NCI-H1417 (cell line): ENCODE data around the gene CRYGN.

Source experiments
- DNase-seq, 3 experiments: peaks; one replicate each; lab custom pipeline; 2025; lab: John Stamatoyannopoulos, UW

The CRYGN gene

GRCh38 chr7:151459726-151460473, 20.0 kb upstream of the CRYGN start:
- no peak for DNase-seq

GRCh38 chr7:151457534-151457933, 17.6 kb upstream of the CRYGN start:
- DNase-seq: no peak

- no peak for DNase-seq
Observed at GRCh38 chr7:151456782-151457181, 16.8 kb upstream of the CRYGN start.

- DNase-seq: no peak
Observed at GRCh38 chr7:151456276-151456675, 16.3 kb upstream of the CRYGN start.

GRCh38 chr7:151455690-151456089, 15.7 kb upstream of the CRYGN start:
- DNase-seq: no peak

- DNase-seq: peak in 2 of 3 experiments; percentile 29 to 52
Observed at GRCh38 chr7:151454932-151455530, 15.1 kb upstream of the CRYGN start.

- no peak for DNase-seq
Observed at GRCh38 chr7:151454305-151454704, 14.4 kb upstream of the CRYGN start.

GRCh38 chr7:151453326-151453791, 13.4 kb upstream of the CRYGN start:
- no peak for DNase-seq

GRCh38 chr7:151452680-151453325, 12.9 kb upstream of the CRYGN start:
- DNase-seq: no peak

GRCh38 chr7:151451626-151452571, 12.0 kb upstream of the CRYGN start:
- no peak for DNase-seq

GRCh38 chr7:151451156-151451555, 11.2 kb upstream of the CRYGN start:
- DNase-seq: no peak

GRCh38 chr7:151449990-151450389, 10.0 kb upstream of the CRYGN start:
- DNase-seq: no peak

- DNase-seq: peak; percentile 41 to 62 (median 43)
Observed at GRCh38 chr7:151448261-151449252, 8.6 kb upstream of the CRYGN start.

GRCh38 chr7:151447901-151448260, 7.9 kb upstream of the CRYGN start:
- no peak for DNase-seq

- DNase-seq: no peak
Observed at GRCh38 chr7:151447312-151447711, 7.4 kb upstream of the CRYGN start.

GRCh38 chr7:151446412-151446811, 6.5 kb upstream of the CRYGN start:
- DNase-seq: no peak

- DNase-seq: no peak
Observed at GRCh38 chr7:151444632-151445031, 4.7 kb upstream of the CRYGN start.

GRCh38 chr7:151442776-151443496, 3.0 kb upstream of the CRYGN start:
- DNase-seq: no peak

- no peak for DNase-seq
Observed at GRCh38 chr7:151440799-151441445, 981 bp upstream of the CRYGN start.
